DMS 273 (cell line): ENCODE data around the gene TMEM63B.

Experiments used
- DNase-seq: peaks from one replicate; lab custom pipeline; 2025; ENCODE audit not compliant: unreplicated experiment; lab: John Stamatoyannopoulos, UW

Gene TMEM63B

DNA sequence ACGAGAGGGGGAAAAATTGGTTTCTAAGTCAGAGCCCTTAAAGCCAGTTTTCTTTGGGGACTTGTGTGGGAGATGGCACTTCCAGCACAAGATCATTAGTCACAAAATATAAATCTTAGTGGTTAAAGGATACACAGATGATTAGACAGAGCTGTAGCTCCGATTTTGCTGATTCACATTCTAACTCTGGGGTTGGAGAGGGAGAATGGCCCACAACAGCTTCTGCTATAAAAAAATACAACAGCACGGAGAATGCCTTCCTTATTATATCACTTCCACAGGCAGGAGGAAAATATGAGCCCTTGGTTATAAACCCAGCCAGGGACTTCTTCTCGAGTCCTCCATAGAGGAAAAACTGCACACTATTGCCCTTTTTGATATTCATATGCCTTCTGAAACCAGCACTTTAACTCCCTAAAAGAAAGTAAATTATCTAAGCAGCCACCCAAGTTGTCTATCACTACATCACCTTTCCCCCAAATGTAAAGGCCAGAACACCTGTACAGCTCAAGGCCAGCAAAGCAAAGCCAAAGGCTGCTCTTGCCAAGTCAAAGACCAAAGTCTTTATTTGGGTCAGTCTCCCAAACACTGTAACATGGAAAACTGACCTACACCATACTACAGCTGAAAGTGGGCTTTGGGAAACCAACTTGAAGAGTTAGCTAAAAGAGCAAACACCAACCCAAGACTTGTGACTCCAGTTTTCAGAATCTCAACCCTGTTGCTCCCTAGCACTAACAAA, 10.5 kb upstream of the TMEM63B start:
- DNase-seq, result no peak

DNA sequence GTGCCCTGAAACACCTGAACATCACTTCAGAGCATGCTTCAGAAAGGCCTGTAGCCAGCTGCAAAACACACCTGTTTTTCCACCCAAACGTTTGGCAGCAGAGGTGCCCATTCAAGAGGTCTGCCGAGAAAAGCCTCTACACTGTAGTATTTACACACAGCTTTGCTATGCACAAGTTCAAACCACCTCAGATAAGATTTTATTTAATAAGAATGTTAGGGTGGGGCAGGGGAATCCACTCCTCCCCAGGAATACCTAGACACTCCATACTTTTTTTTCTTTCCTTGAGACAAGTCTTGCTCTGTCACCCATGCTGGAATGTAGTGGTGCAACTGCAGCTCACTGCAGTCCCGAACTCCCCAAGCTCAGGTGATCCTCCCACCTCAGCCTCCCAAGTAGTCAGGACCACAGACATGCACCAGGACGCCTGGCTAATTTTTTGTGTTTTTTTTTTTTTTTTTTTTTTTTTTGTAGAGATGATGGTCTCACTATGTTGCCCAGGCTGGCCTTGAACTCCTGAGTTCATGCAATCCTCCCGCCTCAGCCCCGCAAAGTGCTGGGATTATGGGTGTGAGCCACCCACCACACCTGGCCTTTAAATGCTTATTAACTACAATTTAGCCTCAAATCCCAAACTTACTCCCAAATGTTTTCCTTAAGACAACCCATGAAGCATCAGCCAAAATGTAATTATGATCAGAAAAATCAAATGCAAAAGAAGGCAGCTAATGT, 9.8 kb upstream of the TMEM63B start:
- no peak for DNase-seq

DNA sequence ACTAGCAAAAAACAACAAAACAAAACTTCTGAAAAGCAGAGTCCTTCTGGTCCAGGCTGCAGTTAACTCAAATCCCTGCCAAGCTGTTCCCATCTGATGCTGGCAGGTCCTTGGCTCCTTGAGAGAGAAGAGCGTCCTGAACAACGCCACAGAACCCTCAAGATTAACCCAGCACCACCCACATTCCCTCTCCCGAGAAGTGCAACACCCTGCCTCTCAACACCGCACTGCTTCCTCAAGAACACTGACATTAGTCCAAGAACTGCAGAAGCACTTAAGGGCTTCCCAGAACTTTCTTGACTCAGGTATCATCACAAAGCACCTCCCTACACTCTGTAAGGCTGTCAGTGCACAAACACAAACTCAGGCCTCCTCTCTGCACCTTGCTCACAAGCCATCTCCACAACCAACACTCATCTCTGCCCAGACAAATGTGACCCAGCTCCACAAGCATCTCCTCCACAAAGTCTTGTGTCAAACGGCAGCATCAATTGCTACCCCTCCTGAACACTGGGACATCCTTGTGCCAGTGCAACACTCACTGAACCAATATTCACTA, 7.6 kb upstream of the TMEM63B start:
- no peak for DNase-seq

DNA sequence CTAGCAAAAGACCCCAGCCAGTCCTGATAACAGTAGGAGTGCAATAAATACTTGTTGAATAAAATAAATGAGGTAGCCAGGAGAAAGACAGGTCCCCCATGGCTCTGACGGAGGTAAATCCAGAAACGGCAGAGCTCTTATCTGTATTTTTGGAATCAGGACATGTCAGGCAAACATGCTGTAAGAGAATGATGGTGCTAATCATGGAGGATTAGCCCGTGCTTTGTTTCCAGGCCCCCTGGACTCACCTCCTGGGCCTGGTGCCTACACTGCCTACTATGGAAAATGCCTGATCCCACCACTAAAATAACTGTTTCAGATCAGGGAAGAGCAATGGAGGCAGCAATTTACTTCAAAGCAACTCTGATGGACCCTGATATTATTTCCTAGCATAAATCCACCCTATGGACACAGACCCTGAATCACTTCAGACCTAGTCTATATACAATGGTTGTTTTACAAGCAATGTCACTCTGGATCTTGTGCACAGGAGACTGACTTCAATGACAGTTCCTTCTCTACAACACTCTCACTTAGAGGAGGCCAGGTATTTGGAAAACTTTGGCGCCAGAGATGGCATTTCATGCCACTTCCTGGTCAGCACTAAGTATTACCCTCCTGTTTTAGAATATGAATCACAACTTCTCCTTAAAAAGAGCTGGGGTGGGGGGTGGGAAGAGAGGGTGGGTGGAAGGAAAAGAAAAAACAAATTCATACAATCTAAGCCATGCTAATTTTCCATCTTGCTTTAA, 6.5 kb upstream of the TMEM63B start:
- DNase-seq, result no peak

DNA sequence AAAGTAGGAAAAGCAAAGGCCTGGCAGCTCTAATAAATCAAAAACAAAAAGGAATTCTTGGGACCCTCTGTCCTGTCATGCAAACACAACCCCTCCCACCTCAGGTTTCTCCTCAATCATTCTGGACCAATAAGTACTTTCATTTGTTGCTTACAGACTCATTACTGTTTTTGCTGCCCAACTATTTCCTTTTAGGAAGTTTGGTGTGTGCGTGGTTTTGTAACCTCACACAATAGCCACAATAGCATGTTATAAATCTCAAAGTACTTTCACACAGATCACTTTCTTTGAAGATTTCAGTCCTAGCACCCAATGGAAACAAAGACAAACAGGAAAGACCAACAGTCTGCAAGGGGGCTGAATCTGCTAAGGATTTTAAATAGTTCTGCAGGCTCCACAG, 4.6 kb upstream of the TMEM63B start:
- DNase-seq, result no peak

- no peak for DNase-seq
These were observed 3.8 kb upstream of the TMEM63B start for GRCh38 chr6:44123544-44123943.

DNA sequence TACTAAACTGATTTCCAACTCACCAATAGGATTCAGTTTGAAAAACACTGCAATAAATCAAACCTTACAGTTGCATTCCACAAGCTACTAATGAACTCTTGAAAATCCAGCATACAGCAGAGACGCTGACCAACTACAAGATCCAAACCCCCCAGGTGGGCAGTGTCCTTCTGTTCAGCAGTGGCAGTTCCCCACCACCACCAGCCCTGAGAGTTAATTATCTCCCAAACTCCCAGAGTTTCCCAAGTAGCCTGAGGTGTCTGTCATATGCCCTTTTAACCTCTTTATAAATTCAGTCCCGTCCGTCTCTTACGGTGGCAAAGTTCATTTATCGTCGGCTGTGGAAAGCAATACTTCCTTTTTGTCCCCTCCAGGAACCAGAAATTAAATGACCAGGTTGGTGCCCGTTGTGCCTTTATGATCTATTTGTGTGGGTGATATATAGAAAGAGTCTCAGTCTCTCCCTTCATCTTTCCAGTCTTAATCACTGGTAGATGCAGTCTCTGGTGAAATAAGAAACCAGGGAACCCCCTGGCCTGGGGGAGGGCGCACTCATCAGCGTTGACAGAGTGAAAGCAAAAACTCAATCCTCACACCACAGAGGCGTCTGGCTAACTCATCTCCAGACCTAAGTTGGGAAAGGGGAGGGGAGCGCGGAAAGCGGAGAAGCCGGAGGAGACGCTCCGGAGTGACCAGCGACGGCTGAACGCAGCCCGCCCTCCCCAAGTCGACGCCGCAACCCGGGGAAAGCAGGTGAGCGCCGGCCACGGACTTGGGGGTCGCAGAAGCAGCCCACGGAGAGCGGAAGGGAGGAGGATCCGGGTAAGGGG, 819 bp upstream of the TMEM63B start:
- peak; percentile 75 for DNase-seq

- DNase-seq, result peak; percentile 58
These were observed 915 bp downstream of the TMEM63B start for GRCh38 chr6:44128020-44128917.

GRCh38 chr6:44129841-44130322, 2.5 kb downstream of the TMEM63B start:
- DNase-seq, result no peak

DNA sequence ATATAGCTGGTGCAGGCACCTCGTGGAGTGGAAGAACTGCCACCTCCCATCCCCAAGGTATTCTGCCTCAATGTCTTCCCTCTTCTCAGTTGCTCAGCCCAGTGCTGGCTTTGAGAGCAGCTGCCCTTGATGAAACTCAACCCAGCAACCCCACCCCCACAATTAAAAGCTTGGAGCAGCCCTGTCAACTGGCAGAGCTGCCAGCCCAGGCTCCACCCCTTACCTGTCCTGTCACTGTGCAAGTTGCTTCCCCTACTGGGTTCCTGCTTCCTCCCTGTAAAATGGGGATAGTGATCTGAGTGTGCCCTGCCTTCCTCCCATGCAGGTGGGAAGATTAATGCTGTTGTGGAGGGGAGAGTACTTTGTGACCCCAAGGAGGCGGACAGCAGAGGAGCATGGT, 4.5 kb downstream of the TMEM63B start:
- no peak for DNase-seq

DNA sequence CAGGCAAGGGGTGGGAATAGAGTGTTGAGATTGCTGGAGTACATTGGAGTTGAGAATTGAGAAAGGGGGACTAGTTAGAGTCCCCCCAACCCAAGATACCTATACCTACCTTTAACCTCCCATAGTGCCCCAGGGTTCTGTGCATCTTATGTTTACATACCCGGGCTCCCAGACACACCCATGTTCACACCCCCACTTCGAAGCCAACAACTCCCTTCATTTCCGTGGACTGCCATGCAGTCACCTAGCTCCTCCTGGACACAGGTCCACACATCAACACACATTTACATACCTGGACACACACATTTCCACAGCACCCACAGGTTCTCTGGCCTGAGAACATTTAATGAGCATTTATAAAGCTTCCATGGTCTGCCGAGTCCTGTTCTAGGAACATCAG, 5.1 kb downstream of the TMEM63B start:
- no peak for DNase-seq

DNA sequence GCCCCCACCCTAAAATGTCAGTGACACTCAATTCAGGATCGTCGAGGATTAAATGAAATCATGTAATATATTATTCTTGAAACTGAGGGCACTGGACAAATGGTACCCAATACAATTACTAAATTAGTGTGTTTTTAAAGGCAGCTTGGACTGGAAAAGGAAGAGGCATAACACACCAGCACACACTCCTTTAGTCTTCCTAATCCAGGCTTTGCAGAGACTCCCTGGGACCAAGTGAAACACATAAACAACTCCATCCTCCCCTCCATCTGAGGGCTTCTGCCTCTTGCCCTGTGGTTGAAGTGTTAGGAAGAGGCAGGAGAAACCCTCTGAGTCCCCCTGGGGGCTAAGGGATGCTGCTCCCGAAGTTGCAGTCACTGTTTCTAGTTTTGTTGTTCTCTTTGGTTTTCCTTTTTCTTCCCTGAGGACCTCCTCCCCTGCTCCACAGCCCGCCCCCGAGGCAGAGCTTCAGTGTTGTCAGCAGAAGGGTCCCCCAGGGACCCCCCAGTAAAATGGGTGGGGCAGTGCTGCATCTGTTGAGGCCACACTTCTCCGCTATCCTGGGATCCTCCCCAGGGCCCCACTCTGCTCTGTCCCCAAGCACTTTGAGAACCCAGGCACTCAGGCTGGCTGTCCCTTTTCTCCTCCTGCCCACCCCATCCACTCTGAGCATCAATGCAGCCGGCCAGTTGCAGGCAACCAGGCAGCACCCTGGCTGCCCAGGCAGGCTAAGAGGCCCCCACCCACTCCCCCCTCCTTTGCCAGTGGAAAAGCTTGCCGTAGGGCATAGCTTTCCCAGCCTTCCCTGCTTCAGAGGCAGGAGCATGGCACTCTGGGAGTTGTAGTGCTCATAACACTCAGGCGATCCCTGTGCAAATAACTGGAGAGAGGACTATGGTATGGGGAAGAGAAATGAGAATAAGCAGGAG, 5.9 kb downstream of the TMEM63B start:
- peak; percentile 74 for DNase-seq

GRCh38 chr6:44133981-44134711, 6.8 kb downstream of the TMEM63B start:
- DNase-seq, result no peak

DNA sequence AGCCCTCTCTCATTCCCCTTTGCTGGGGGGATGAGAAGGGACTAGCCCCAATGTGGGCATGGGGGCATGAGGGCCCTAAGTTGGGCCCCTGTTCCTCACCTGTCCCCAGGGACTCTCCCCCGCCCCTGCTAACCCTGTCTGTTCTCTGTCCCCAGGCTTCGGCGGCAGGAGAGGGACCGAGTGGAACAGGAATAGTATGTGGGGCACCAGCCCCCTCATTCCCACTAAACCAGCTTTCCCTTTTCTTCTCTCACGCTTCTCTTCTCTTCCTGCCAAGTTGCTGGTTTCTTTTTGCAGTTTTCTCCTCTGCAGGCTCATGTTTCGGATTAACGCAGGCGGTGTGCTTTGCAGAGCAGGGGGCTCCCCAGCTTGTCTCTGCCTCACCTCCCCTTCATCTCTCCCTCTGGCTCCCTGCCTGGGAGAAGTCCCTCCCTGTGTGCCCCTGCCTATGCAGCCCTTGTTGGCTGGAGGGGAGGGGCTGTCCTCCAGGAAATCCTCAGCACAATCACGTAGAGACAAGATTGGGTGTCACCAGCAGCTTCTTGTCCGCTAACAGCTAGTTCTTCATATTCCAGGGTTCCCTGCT, 7.9 kb downstream of the TMEM63B start:
- DNase-seq, result no peak

GRCh38 chr6:44135875-44136274, 8.5 kb downstream of the TMEM63B start:
- DNase-seq, result no peak

GRCh38 chr6:44138717-44139350, 11.5 kb downstream of the TMEM63B start:
- no peak for DNase-seq

DNA sequence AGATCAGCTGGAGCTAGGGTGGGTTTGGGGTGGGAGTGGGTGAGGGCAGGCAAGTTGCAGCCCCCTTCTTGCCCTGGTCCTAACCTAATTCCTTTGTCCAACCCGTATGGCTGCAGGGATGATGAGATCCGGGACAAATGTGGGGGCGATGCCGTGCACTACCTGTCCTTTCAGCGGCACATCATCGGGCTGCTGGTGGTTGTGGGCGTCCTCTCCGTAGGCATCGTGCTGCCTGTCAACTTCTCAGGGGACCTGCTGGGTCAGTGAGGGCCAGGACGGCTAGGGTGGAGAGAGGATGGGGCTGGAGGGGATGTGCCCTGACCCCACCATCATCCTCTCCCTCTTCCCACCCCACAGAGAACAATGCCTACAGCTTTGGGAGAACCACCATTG, 12.0 kb downstream of the TMEM63B start:
- DNase-seq, result no peak
